CD4-positive, alpha-beta T cell (primary cell): Measurements from ENCODE around the gene C13orf46. TPM values are rescaled to one million over a fixed set of nuclear protein-coding genes. Genes with fewer than 3 reads are reported as not detected.

Source experiments
- ATAC-seq: fragments of 200-7000 bp; cut with Tn5 transposase; one replicate; pipeline ENCODE4 v1.10.0; 2022; ENCODE audit warnings: mild to moderate bottlenecking; ENCODE audit not compliant: poor library complexity
- CTCF ChIA-PET: fragments of 350-600 bp; sonication (Branson Sonifier 250); formaldehyde crosslinking; loops from one replicate; lab custom pipeline; 2021; ENCODE audit warnings: antibody characterized with exemption, inconsistent platforms; lab: Charles Lee
- POLR2A ChIA-PET: fragments of 350-600 bp; sonication (Branson Sonifier 250); formaldehyde crosslinking; loops from one replicate; lab custom pipeline; 2021; ENCODE audit warnings: antibody characterized with exemption, inconsistent platforms; lab: Charles Lee
- DNase-seq, 14 experiments: peaks; one replicate each; pipeline ENCODE4 v3.0.0-alpha.2; 2013 to 2020; ENCODE audit warnings: mixed read lengths in 2 of 14
- H3K27ac ChIP-seq, 2 donors: one replicate each; pipeline versions ENCODE4 v1.5.1 to v1.7.0; 2013; ENCODE audit warnings: low read length in 2 of 2, low read depth in 1 of 2, mild to moderate bottlenecking in 1 of 2
- H3K27me3 ChIP-seq, 2 experiments: 1 replicate in 1 of 2; 2 replicates in 1 of 2; pipeline versions ENCODE4 v1.6.1 to v1.7.0; 2013; ENCODE audit warnings: low read length in 2 of 2, control low read depth in 1 of 2, mild to moderate bottlenecking in 1 of 2, moderate library complexity in 1 of 2; ENCODE audit not compliant: insufficient read depth in 2 of 2, control insufficient read depth in 1 of 2
- H3K36me3 ChIP-seq: one replicate; pipeline ENCODE4 v1.6.1; 2013; ENCODE audit warnings: low read length, control low read depth; ENCODE audit not compliant: insufficient read depth
- H3K4me1 ChIP-seq: one replicate; pipeline ENCODE4 v1.6.1; 2013; ENCODE audit warnings: low read length, control low read depth; ENCODE audit not compliant: insufficient read depth
- H3K4me3 ChIP-seq: one replicate; pipeline ENCODE4 v1.5.1; 2013; ENCODE audit warnings: mild to moderate bottlenecking, low read length, moderate library complexity
- H3K9me3 ChIP-seq, 2 experiments: 1 replicate in 1 of 2; 2 replicates in 1 of 2; pipeline versions ENCODE4 v1.6.1 to v1.7.0; 2013; ENCODE audit warnings: low read length in 2 of 2, mild to moderate bottlenecking in 2 of 2, control low read depth in 1 of 2, moderate library complexity in 1 of 2; ENCODE audit not compliant: control insufficient read depth in 1 of 2, insufficient read depth in 1 of 2
- H3K27ac Mint-ChIP-seq: one replicate; pipeline ENCODE4 v1.8.0; 2020; ENCODE audit warnings: mixed read lengths
- H3K27me3 Mint-ChIP-seq: one replicate; pipeline ENCODE4 v1.8.0; 2021; ENCODE audit warnings: mixed read lengths
- H3K36me3 Mint-ChIP-seq: one replicate; pipeline ENCODE4 v1.8.0; 2021; ENCODE audit warnings: low read depth, mixed read lengths
- H3K4me1 Mint-ChIP-seq: one replicate; pipeline ENCODE4 v1.8.0; 2021; ENCODE audit warnings: low read depth, mixed read lengths
- H3K4me3 Mint-ChIP-seq: one replicate; pipeline ENCODE4 v1.8.0; 2020; ENCODE audit warnings: mild to moderate bottlenecking, mixed read lengths
- H3K9me3 Mint-ChIP-seq: one replicate; pipeline ENCODE4 v1.8.0; 2020; ENCODE audit warnings: mixed read lengths
- CTCF ChIP-seq: fragments of 200-600 bp; IDR thresholded peaks from one replicate; pipeline ENCODE4 v1.8.0; 2022; ENCODE audit warnings: antibody characterized with exemption, mild to moderate bottlenecking
- intact Hi-C, 2 experiments: fragments of 100-400 bp; cut with DNase I in 1 of 2; cut with micrococcal nuclease in 1 of 2; formaldehyde crosslinking; loops; one replicate each; pipeline versions ENCODE4 v1.15.1 to v1.9.0; 2023 to 2025; cut with DNase I, micrococcal nuclease
- total RNA-seq, 174 experiments: library from RNA in 2 of 174; stranded (reverse) in 2 of 174; gene quantifications; one replicate each; pipeline ENCODE4 v1.2.3 and lab custom pipeline; 2021 to 2026

C13orf46 gene
- total RNA-seq, 2 experiments from 2014 or later: 19.3 to 19.7 TPM

GRCh38 chr13:114007566-114007965 is 33.7 kb upstream of the C13orf46 start:
- H3K27me3 Mint-ChIP-seq: no peaks in the 10 kb centered on the region
- H3K27ac Mint-ChIP-seq: no peak overlapping the region
- H3K27me3 ChIP-seq: no peaks in the 10 kb centered on the region
- H3K4me1 Mint-ChIP-seq: peaks cover 6% of the 10 kb centered on the region
- TF ChIP-seq CTCF: no peak
- peaks cover 4% of the 10 kb centered on the region for H3K4me1 ChIP-seq
- intact Hi-C loops: no loop called here
- H3K4me3 Mint-ChIP-seq: no peak overlapping the region
- ChIA-PET POLR2A (no interaction called here), CTCF (no interaction called here)
- H3K4me3 ChIP-seq: no peak overlapping the region
- no peaks in the 10 kb centered on the region for H3K9me3 ChIP-seq
- ATAC-seq (no peak), DNase-seq (peak in 1 of 14 experiments; percentile 0)
- H3K27ac ChIP-seq: no peak overlapping the region
- H3K36me3 Mint-ChIP-seq: peaks cover 44% of the 10 kb centered on the region
- no peaks in the 10 kb centered on the region for H3K9me3 Mint-ChIP-seq
- peaks cover 64% of the 10 kb centered on the region for H3K36me3 ChIP-seq

GRCh38 chr13:114005206-114005724 is 31.4 kb upstream of the C13orf46 start:
- Mint-ChIP-seq H3K27ac (peak overlapping the region; percentile 59), H3K27me3 (no peaks in the 10 kb centered on the region), H3K4me1 (no peaks in the 10 kb centered on the region), H3K4me3 (no peak overlapping the region), H3K36me3 (peaks cover 60% of the 10 kb centered on the region), H3K9me3 (no peaks in the 10 kb centered on the region)
- Histone ChIP-seq H3K27ac (no peak overlapping the region), H3K9me3 (no peaks in the 10 kb centered on the region), H3K36me3 (peaks cover 65% of the 10 kb centered on the region), H3K4me3 (no peak overlapping the region), H3K4me1 (no peaks in the 10 kb centered on the region), H3K27me3 (no peaks in the 10 kb centered on the region)
- ChIA-PET POLR2A (no interaction called here), CTCF (no interaction called here)
- TF ChIP-seq CTCF: no peak
- ATAC-seq (no peak), DNase-seq (peak in 1 of 14 experiments; percentile 1)
- intact Hi-C loops: no loop called here

- Histone ChIP-seq H3K4me1 (no peaks in the 10 kb centered on the region), H3K27me3 (no peaks in the 10 kb centered on the region), H3K36me3 (peaks cover 63% of the 10 kb centered on the region), H3K27ac (no peak overlapping the region), H3K4me3 (no peak overlapping the region), H3K9me3 (no peaks in the 10 kb centered on the region)
- Mint-ChIP-seq H3K4me3 (peak overlapping the region; percentile 25), H3K4me1 (no peaks in the 10 kb centered on the region), H3K27ac (peak overlapping the region; percentile 59), H3K36me3 (peaks cover 56% of the 10 kb centered on the region), H3K27me3 (no peaks in the 10 kb centered on the region), H3K9me3 (no peaks in the 10 kb centered on the region)
- TF ChIP-seq CTCF: no peak
- CTCF ChIA-PET: no interaction called here
- POLR2A ChIA-PET: no interaction called here
- intact Hi-C loops: no loop called here
- ATAC-seq (no peak), DNase-seq (peak in 1 of 14 experiments; percentile 2)
Measured at GRCh38 chr13:114004420-114005205, 30.7 kb upstream of the C13orf46 start.
